Measurements from ENCODE around the gene KIAA1586. TPM values are rescaled to one million over a fixed set of nuclear protein-coding genes. Genes with fewer than 3 reads are reported as not detected.
"Not testable (repeated sequence)": the region's sequence is repeated elsewhere in the genome, so short reads cannot be mapped to it uniquely, and the experiment has no call there.

Gene KIAA1586
- total RNA-seq, 2 donors from 2014 or later = 18.7 to 21.5 TPM

DNA sequence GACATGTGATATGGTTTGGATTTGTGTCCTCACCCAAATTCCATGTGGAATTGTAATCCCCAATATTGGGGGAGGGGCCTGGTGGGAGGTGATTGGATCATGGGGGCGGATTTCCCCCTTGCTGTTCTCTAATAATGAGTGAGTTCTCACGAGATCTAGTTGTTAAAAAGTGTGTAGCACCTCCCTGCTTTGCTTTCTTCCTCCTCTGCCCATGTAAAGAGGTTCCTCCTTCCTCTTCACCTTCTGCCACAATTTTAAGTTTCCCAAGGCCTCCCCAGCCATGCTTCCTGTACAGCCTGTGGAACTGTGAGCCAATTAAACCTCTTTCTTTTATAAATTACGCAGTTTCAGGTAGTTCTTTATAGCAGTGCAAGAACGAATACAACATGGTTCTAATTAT lies 41.4 kb downstream of the KIAA1586 start:
- H3K27ac Mint-ChIP-seq = peak overlapping the region; percentile 63
- no peak overlapping the region for H3K4me3 ChIP-seq (ENCODE audit: low read length)
- no peaks in the 10 kb centered on the region for H3K27me3 ChIP-seq (ENCODE audit: control insufficient read depth, insufficient read depth, low read length, poor library complexity, severe bottlenecking)
- WGBS, 2 experiments (ENCODE audit: insufficient coverage in 1 of 2, insufficient read length in 1 of 2) = 89 to 100% methylated on average over 1 to 3 of the region's 4 CpGs
- H3K27ac ChIP-seq (ENCODE audit: low read depth, low read length) = no peak overlapping the region
- H3K9me3 ChIP-seq (ENCODE audit: control insufficient read depth, low read length) = no peaks in the 10 kb centered on the region
- no peak overlapping the region for H3K9ac ChIP-seq (ENCODE audit: extremely low read depth, low read length, poor library complexity, severe bottlenecking)
- H3K9me3 Mint-ChIP-seq = no peaks in the 10 kb centered on the region
- no peaks in the 10 kb centered on the region for H3K27me3 Mint-ChIP-seq (ENCODE audit: insufficient read depth)
- no peak for DNase-seq
- TF ChIP-seq, protein P1, sequence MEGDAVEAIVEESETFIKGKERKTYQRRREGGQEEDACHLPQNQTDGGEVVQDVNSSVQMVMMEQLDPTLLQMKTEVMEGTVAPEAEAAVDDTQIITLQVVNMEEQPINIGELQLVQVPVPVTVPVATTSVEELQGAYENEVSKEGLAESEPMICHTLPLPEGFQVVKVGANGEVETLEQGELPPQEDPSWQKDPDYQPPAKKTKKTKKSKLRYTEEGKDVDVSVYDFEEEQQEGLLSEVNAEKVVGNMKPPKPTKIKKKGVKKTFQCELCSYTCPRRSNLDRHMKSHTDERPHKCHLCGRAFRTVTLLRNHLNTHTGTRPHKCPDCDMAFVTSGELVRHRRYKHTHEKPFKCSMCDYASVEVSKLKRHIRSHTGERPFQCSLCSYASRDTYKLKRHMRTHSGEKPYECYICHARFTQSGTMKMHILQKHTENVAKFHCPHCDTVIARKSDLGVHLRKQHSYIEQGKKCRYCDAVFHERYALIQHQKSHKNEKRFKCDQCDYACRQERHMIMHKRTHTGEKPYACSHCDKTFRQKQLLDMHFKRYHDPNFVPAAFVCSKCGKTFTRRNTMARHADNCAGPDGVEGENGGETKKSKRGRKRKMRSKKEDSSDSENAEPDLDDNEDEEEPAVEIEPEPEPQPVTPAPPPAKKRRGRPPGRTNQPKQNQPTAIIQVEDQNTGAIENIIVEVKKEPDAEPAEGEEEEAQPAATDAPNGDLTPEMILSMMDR (conservative IDR thresholded peaks at IDR 0.05) = no peak
- H3K36me3 ChIP-seq (ENCODE audit: control insufficient read depth, insufficient read depth, low read length) = peaks cover 16% of the 10 kb centered on the region
- H3K4me3 Mint-ChIP-seq = no peak overlapping the region
- H3K4me1 ChIP-seq (ENCODE audit: control insufficient read depth, insufficient read depth, low read length) = no peaks in the 10 kb centered on the region
- peaks cover 12% of the 10 kb centered on the region for H3K36me3 Mint-ChIP-seq (ENCODE audit: low read depth)
- H3K4me1 Mint-ChIP-seq = peaks cover 25% of the 10 kb centered on the region

DNA sequence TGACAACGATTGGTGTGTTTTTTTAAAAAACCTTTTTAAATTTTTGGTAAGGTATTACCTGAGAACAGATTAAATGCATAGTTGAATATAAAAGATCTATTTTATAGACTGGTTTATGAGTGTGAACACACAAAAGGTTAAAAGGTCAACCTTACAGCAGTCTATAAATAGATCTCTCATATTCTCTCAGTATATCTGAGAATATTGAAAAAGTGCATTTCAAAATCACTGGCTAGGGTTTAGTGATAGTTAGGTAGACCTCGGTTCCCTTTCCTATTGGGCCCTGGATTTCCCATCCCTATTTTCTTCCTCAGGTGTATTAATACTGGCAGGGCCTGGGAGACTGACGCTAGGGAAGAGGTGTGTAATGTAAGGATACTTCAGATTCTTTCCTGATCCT lies 42.8 kb downstream of the KIAA1586 start:
- Mint-ChIP-seq H3K4me3 (peak overlapping the region; percentile 77), H3K4me1 (peaks cover 30% of the 10 kb centered on the region), H3K36me3 (ENCODE audit: low read depth) (peaks cover 13% of the 10 kb centered on the region), H3K9me3 (no peaks in the 10 kb centered on the region), H3K27ac (peak overlapping the region; percentile 38), H3K27me3 (ENCODE audit: insufficient read depth) (no peaks in the 10 kb centered on the region)
- 100% methylated on average over 2 of the region's 3 CpGs; no CpG with 5 or more reads in 1 of the 2 experiments for WGBS, 2 experiments (ENCODE audit: insufficient coverage in 1 of 2, insufficient read length in 1 of 2)
- Histone ChIP-seq H3K4me3 (ENCODE audit: low read length) (peak overlapping the region; percentile 74), H3K4me1 (ENCODE audit: control insufficient read depth, insufficient read depth, low read length) (no peaks in the 10 kb centered on the region), H3K9ac (ENCODE audit: extremely low read depth, low read length, poor library complexity, severe bottlenecking) (no peak overlapping the region), H3K27ac (ENCODE audit: low read depth, low read length) (peak overlapping the region; percentile 25), H3K36me3 (ENCODE audit: control insufficient read depth, insufficient read depth, low read length) (peaks cover 25% of the 10 kb centered on the region), H3K27me3 (ENCODE audit: control insufficient read depth, insufficient read depth, low read length, poor library complexity, severe bottlenecking) (no peaks in the 10 kb centered on the region), H3K9me3 (ENCODE audit: control insufficient read depth, low read length) (no peaks in the 10 kb centered on the region)
- TF ChIP-seq, protein P1 (conservative IDR thresholded peaks at IDR 0.05) = no peak
- no peak for DNase-seq

DNA sequence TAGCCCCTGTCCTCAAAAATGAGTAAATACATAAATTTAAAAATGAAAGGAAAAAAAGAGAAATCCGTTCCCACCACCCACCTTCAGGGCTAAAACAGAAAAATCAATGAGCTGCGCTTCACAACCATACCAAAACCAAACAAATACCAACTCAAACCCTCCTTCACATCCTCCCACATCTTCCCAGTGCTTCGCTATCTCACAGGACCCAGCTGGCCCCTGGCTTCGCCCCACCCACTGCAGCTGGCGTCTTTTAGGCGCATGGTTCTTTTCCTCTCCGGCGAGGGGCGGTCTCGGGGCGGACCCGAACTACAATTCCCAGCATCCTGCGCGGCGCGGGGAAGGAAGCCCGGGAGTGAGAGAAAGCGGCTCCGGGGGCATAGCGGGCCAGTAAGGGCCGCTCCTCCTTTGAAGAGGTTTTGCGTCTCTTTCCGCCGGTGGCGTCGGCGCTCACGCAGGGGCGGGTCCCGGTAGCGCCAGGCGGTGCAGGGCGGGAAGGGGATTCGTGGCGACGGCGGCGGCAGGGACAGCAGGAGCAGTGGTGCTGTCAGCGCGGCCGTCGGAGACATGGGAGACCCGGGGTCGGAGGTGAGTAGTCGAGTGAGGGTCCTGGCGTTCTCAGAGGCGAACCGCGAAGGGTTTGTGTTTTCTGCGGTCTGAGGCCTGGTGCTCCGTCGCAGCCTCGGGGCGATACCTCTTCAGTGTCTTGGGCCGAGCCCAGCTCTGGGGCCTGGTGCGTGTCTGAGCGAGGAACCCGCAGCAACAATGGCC lies 43.4 kb downstream of the KIAA1586 start, which contains the start of gene ZNF451:
ZNF451 (plus strand) TSS at position 502 of the 771 bp plus-strand sequence; CDS start at position 568, 66 bp downstream.
- Histone ChIP-seq H3K36me3 (ENCODE audit: control insufficient read depth, insufficient read depth, low read length) (peaks cover 31% of the 10 kb centered on the region), H3K27me3 (ENCODE audit: control insufficient read depth, insufficient read depth, low read length, poor library complexity, severe bottlenecking) (no peaks in the 10 kb centered on the region), H3K27ac (ENCODE audit: low read depth, low read length) (peak within 1 kb of the TSS; percentile 48), H3K9me3 (ENCODE audit: control insufficient read depth, low read length) (no peaks in the 10 kb centered on the region), H3K4me1 (ENCODE audit: control insufficient read depth, insufficient read depth, low read length) (no peaks in the 10 kb centered on the region), H3K9ac (ENCODE audit: extremely low read depth, low read length, poor library complexity, severe bottlenecking) (peak within 1 kb of the TSS; percentile 50), H3K4me3 (ENCODE audit: low read length) (peak within 1 kb of the TSS; percentile 74)
- no peaks in the 10 kb centered on the region for H3K9me3 Mint-ChIP-seq
- peaks cover 14% of the 10 kb centered on the region for H3K36me3 Mint-ChIP-seq (ENCODE audit: low read depth)
- peak within 1 kb of the TSS; percentile 89 for H3K27ac Mint-ChIP-seq
- peak within 1 kb of the TSS; percentile 77 for H3K4me3 Mint-ChIP-seq
- TF ChIP-seq, protein P1 (conservative IDR thresholded peaks at IDR 0.05) = no peak
- H3K4me1 Mint-ChIP-seq = peaks cover 30% of the 10 kb centered on the region
- H3K27me3 Mint-ChIP-seq (ENCODE audit: insufficient read depth) = no peaks in the 10 kb centered on the region
- DNase-seq = peak; percentile 99
- 0 to 1% methylated on average over 3 to 45 of the region's 58 CpGs for WGBS, 2 experiments (ENCODE audit: insufficient coverage in 1 of 2, insufficient read length in 1 of 2)

DNA sequence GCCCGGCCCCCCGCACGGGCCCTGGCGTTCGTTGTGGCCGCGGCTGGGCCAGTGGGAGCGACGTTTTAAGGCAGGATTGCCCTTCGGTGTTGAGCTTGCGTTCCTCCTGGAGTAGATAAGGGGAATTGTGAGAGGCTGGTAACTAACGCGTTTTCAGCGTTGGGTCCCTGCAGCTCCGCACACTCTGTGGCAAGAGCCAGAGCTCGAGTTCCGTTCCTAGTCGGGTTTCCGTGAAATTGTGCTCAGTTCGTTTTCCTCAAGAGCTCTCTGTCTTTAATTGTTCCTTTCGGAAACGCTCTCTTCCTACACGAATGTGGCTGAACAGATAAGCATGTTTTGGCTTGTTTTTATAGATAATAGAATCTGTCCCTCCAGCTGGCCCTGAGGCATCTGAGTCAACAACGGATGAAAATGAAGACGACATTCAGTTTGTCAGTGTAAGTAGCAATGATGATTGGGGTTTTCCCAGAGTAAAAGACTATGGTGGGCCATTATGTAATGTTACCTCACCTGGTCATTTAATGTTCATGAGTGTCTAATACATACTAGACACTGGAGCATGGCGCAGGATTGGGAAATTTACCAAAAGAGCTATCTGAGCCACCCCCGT lies 44.1 kb downstream of the KIAA1586 start:
- Mint-ChIP-seq H3K36me3 (ENCODE audit: low read depth) (peaks cover 14% of the 10 kb centered on the region), H3K4me3 (peak overlapping the region; percentile 77), H3K4me1 (peaks cover 30% of the 10 kb centered on the region)
- H3K4me1 ChIP-seq (ENCODE audit: control insufficient read depth, insufficient read depth, low read length); H3K4me3 ChIP-seq (ENCODE audit: low read length); H3K27ac Mint-ChIP-seq; H3K27ac ChIP-seq (ENCODE audit: low read depth, low read length); H3K9me3 Mint-ChIP-seq; H3K27me3 Mint-ChIP-seq (ENCODE audit: insufficient read depth); H3K27me3 ChIP-seq (ENCODE audit: control insufficient read depth, insufficient read depth, low read length, poor library complexity, severe bottlenecking); DNase-seq; H3K9me3 ChIP-seq (ENCODE audit: control insufficient read depth, low read length); H3K9ac ChIP-seq (ENCODE audit: extremely low read depth, low read length, poor library complexity, severe bottlenecking): not testable (repeated sequence)
- peaks cover 38% of the 10 kb centered on the region for H3K36me3 ChIP-seq (ENCODE audit: control insufficient read depth, insufficient read depth, low read length)
- no CpG with 5 or more reads among the region's 27 CpGs for WGBS, 2 experiments (ENCODE audit: insufficient coverage in 1 of 2, insufficient read length in 1 of 2)

DNA sequence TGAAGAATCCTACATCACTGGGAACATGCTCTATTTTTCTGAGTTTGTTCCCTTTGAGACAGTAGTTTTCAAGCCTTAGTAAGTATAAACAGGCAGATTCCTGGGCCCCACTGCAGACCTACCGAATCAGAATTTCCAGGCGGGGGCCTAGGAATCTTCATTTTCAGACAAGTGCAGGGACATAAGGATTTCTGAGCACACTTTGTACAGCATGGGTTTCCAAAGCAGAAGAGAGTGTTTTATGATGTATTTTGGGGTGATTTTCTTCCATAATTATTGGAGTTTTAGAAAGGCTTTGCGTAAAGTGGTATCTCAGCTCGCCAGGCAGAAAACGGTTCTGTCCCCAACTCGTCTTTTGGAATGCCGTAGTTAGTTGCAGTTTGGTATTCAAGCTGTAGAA lies 44.9 kb downstream of the KIAA1586 start:
- Mint-ChIP-seq H3K4me3 (peak overlapping the region; percentile 29), H3K4me1 (peaks cover 30% of the 10 kb centered on the region), H3K36me3 (ENCODE audit: low read depth) (peaks cover 16% of the 10 kb centered on the region)
- not testable (repeated sequence) for H3K4me1 ChIP-seq (ENCODE audit: control insufficient read depth, insufficient read depth, low read length); H3K9ac ChIP-seq (ENCODE audit: extremely low read depth, low read length, poor library complexity, severe bottlenecking); H3K27ac Mint-ChIP-seq; H3K27ac ChIP-seq (ENCODE audit: low read depth, low read length); H3K27me3 ChIP-seq (ENCODE audit: control insufficient read depth, insufficient read depth, low read length, poor library complexity, severe bottlenecking); DNase-seq; H3K9me3 Mint-ChIP-seq; H3K27me3 Mint-ChIP-seq (ENCODE audit: insufficient read depth); H3K9me3 ChIP-seq (ENCODE audit: control insufficient read depth, low read length)
- Histone ChIP-seq H3K36me3 (ENCODE audit: control insufficient read depth, insufficient read depth, low read length) (peaks cover 41% of the 10 kb centered on the region), H3K4me3 (ENCODE audit: low read length) (peak overlapping the region; percentile 68)
- WGBS, 2 experiments (ENCODE audit: insufficient coverage in 1 of 2, insufficient read length in 1 of 2) = 89 to 93% methylated on average over 5 to 7 of the region's 7 CpGs

Data from endodermal cell (in vitro differentiated cells).